H1 (cell line): ENCODE results near the gene LSM4.

Experiments used
- EP300 ChIP-seq, 2 experiments: IDR thresholded peaks; 1 replicate in 1 of 2; 2 replicates in 1 of 2; pipeline ENCODE4 v1.6.1; 2011 to 2012; ENCODE audit warnings: low read depth in 2 of 2, low read length in 2 of 2, mild to moderate bottlenecking in 2 of 2, borderline replicate concordance in 1 of 2, inconsistent platforms in 1 of 2, moderate library complexity in 1 of 2
- TCF12 ChIP-seq: IDR thresholded peaks from 2 replicates; pipeline ENCODE4 v1.6.1; 2011; ENCODE audit warnings: low read depth, mild to moderate bottlenecking, low read length

DNA sequence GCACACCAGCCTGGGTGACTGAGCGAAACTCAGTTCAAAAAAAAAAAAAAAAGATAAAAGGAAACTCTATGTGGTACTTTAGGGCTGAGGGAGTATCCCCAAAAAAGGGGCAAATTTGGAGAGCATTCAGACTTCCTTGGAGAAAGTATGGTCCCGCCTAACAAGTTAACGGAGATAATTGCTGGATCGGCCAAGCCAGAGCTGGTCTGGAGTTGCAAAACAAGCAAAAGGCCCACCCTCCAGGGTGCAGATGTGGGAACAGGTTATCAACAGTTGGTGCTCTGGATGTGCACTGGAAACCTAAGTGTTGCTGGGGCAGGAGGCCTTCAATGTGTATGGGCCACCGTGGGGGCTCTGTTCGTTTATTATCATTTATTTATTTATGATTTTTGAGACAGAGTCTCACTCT lies 51.4 kb downstream of the LSM4 start:
- TF ChIP-seq TCF12, result no peak
- no peak for TF ChIP-seq EP300 (IDR thresholded peaks at IDR 0.05; ENCODE audit: borderline replicate concordance in 1 of 2, low read depth in 2 of 2, low read length in 2 of 2)
